Measurements from ENCODE around the gene FRMD8.

FRMD8 gene

GRCh38 chr11:65357856-65358356 is 28.5 kb upstream of the FRMD8 start:
- Mint-ChIP-seq H3K4me1 (peaks cover 25% of the 10 kb centered on the region), H3K4me3 (no peak overlapping the region), H3K27ac (no peak overlapping the region), H3K9me3 (no peaks in the 10 kb centered on the region), H3K27me3 (no peaks in the 10 kb centered on the region), H3K36me3 (no peaks in the 10 kb centered on the region)
- ATAC-seq (ENCODE audit: low read depth): no peak
- no peak for DNase-seq (ENCODE audit: low spot score in 2 of 2)

GRCh38 chr11:65362320-65362931 is 24.0 kb upstream of the FRMD8 start:
- ATAC-seq (ENCODE audit: low read depth): peak; percentile 84
- H3K4me3 Mint-ChIP-seq: peak overlapping the region; percentile 77

GRCh38 chr11:65362966-65363365 is 23.5 kb upstream of the FRMD8 start:
- Mint-ChIP-seq H3K27ac (peak overlapping the region; percentile 97), H3K4me3 (peak overlapping the region; percentile 77)
- no peak for ATAC-seq (ENCODE audit: low read depth)

More at GRCh38 chr11:65362320-65362931, 24.0 kb upstream of the FRMD8 start:
- Mint-ChIP-seq H3K27ac (peak overlapping the region; percentile 97), H3K27me3 (no peaks in the 10 kb centered on the region), H3K4me1 (peaks cover 16% of the 10 kb centered on the region), H3K9me3 (no peaks in the 10 kb centered on the region), H3K36me3 (no peaks in the 10 kb centered on the region)
- DNase-seq (ENCODE audit: low spot score in 2 of 2): peak; percentile 47 to 52

DNA sequence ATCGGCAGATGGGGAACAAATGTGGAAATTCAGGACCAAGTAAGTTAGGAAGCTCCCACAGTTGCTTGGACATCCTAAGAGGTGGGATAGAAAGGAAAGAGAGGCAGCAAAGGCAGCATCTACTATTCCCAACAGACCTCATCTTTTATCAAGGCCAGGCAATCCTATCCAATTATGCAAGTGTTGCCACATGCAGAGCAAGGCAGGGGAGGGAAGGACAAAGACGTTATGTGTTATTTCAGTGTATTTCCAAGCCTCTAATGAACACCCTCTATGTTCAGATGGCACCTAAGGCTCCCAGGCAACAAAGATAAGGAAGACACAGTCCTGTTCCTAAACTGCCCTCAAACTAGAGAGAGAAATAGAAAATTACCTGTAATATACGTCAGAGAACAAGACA is 22.7 kb upstream of the FRMD8 start:
- Mint-ChIP-seq H3K9me3 (no peaks in the 10 kb centered on the region), H3K27me3 (no peaks in the 10 kb centered on the region), H3K27ac (peak overlapping the region; percentile 97), H3K4me1 (peaks cover 13% of the 10 kb centered on the region), H3K4me3 (no peak overlapping the region), H3K36me3 (no peaks in the 10 kb centered on the region)
- no peak for DNase-seq (ENCODE audit: low spot score in 2 of 2)
- no peak for ATAC-seq (ENCODE audit: low read depth)

More at GRCh38 chr11:65362966-65363365, 23.5 kb upstream of the FRMD8 start:
- no peaks in the 10 kb centered on the region for H3K36me3 Mint-ChIP-seq
- no peak for DNase-seq (ENCODE audit: low spot score in 2 of 2)
- no peaks in the 10 kb centered on the region for H3K9me3 Mint-ChIP-seq
- no peaks in the 10 kb centered on the region for H3K27me3 Mint-ChIP-seq
- peaks cover 15% of the 10 kb centered on the region for H3K4me1 Mint-ChIP-seq

DNA sequence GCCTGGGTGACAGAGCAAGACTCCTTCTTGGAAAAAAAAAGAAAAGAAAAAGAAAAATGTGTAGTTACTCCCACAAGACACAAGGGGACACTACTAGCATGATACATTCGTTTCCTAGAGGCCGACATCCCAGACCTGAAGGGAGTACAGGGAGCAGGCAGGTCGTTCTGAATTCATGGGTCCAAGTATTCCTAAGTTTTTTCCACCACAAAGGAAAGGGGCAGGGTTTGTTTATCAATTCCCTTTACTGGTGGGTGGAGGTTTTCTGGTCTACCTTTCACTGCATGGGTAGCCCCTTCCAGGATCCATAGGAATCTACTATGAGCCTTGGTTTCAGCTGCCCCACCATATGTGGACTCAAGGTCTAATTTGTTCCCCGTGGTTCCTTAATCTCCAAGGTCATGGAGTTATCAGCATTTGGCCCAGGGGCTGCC is 20.1 kb upstream of the FRMD8 start:
- ATAC-seq (ENCODE audit: low read depth) (peak; percentile 13), DNase-seq (ENCODE audit: low spot score in 2 of 2) (peak in 1 of 2 donors; percentile 35)
- H3K9me3 Mint-ChIP-seq: no peaks in the 10 kb centered on the region
- H3K27ac Mint-ChIP-seq: no peak overlapping the region
- H3K4me1 Mint-ChIP-seq: peaks cover 13% of the 10 kb centered on the region
- no peaks in the 10 kb centered on the region for H3K27me3 Mint-ChIP-seq
- H3K4me3 Mint-ChIP-seq: no peak overlapping the region
- H3K36me3 Mint-ChIP-seq: no peaks in the 10 kb centered on the region

GRCh38 chr11:65370659-65371049 is 15.8 kb upstream of the FRMD8 start:
- H3K27me3 Mint-ChIP-seq: no peaks in the 10 kb centered on the region
- DNase-seq (ENCODE audit: low spot score in 2 of 2) (no peak), ATAC-seq (ENCODE audit: low read depth) (no peak)
- H3K4me1 Mint-ChIP-seq: no peaks in the 10 kb centered on the region
- no peaks in the 10 kb centered on the region for H3K9me3 Mint-ChIP-seq
- H3K4me3 Mint-ChIP-seq: no peak overlapping the region
- H3K36me3 Mint-ChIP-seq: no peaks in the 10 kb centered on the region
- no peak overlapping the region for H3K27ac Mint-ChIP-seq

DNA sequence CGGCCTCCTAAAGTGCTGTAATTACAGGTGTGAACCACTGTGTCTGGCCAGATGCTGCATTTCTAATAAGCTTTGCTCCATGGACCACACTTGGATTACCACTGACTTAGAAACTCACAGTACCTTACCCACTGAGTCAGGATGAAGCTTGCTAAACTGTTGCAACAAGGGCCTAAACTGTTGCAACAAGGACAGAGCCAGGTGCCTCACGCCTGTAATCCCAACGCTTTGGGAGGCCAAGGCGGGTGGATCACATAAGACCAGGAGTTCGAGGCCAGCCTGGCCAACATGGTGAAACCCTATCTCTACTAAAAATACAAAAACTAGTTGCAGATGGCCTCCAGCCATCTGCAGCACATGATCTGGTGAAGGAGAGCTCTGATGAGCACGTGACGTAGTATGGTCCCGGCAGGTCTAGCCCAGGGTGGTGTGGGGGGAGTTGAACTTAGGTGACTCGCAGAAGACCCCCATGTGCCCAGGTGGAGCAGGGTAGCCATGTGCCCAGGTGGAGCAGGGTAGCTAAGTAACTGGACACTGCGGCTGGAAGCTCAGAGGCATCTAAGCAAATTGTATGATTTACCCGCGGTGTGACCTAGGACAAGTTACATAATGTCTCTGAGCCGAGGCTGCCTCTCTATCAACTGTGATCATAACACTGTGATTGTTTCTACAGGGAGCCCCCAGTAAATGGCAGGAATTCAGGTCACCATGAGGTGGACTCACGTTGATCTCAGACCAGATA is 12.4 kb upstream of the FRMD8 start:
- Mint-ChIP-seq H3K27me3 (no peaks in the 10 kb centered on the region), H3K27ac (no peak overlapping the region), H3K36me3 (no peaks in the 10 kb centered on the region), H3K4me1 (peaks cover 13% of the 10 kb centered on the region), H3K9me3 (no peaks in the 10 kb centered on the region), H3K4me3 (no peak overlapping the region)
- ATAC-seq (ENCODE audit: low read depth) (no peak), DNase-seq (ENCODE audit: low spot score in 2 of 2) (no peak)

GRCh38 chr11:65375012-65375411 is 11.4 kb upstream of the FRMD8 start:
- no peaks in the 10 kb centered on the region for H3K27me3 Mint-ChIP-seq

DNA sequence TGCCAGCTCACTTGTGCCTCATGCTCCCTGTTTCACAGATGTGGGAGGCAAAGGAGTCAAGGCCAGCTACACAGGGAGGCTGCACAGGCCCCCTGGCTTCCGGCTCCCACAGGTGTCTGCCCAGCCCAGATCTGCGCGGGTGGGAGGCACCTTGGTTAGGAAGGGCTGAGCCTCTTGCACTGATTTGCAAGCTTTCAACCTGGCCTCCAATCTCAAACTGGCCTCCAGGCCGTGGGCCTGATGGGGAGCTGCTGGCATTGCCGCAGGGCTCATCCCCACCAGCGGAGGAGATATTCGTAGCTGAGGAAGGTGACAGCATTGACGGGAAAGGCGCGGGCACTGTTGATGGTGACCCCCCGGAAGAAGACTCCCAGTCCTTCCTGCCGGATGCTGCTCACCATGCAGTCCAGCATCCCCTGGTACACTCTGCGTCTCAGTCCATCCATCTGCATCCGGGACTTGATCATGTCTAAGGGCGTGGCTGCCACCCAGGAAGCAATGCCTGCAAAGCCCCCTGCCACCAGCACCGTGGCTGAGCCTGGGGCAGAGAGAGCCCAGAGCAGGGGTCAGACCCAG is 10.2 kb upstream of the FRMD8 start:
- H3K27ac Mint-ChIP-seq: no peak overlapping the region

More at GRCh38 chr11:65375012-65375411, 11.4 kb upstream of the FRMD8 start:
- no peak for ATAC-seq (ENCODE audit: low read depth)
- Mint-ChIP-seq H3K9me3 (no peaks in the 10 kb centered on the region), H3K27ac (peak overlapping the region; percentile 38), H3K36me3 (no peaks in the 10 kb centered on the region), H3K4me3 (no peak overlapping the region), H3K4me1 (peaks cover 13% of the 10 kb centered on the region)
- DNase-seq (ENCODE audit: low spot score in 2 of 2): no peak

DNA sequence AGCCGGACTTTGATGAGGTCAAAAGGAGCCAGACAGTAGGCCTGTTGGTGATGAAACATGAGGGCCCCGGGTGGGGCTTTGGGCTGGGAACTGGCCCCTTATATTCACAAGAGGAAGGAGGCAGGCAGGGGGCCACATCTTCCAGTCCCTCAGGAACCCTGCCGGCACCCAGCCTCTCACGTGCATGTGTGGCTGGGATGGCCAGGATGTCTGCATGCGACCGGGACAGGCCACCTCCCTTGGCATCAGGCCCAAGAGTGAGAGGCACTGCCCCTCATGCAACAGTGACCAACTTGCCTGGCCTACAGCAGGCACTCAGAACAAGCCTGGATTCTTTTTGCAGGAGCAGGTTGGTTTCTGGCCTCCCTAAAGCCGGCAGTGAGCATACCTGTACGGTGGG is 9.4 kb upstream of the FRMD8 start:
- no peaks in the 10 kb centered on the region for H3K27me3 Mint-ChIP-seq
- DNase-seq (ENCODE audit: low spot score in 2 of 2) (no peak), ATAC-seq (ENCODE audit: low read depth) (no peak)
- peaks cover 13% of the 10 kb centered on the region for H3K4me1 Mint-ChIP-seq
- no peaks in the 10 kb centered on the region for H3K36me3 Mint-ChIP-seq
- no peaks in the 10 kb centered on the region for H3K9me3 Mint-ChIP-seq
- H3K27ac Mint-ChIP-seq: peak overlapping the region; percentile 87
- H3K4me3 Mint-ChIP-seq: no peak overlapping the region

More for the DNA sequence above, 10.2 kb upstream of the FRMD8 start:
- no peaks in the 10 kb centered on the region for H3K27me3 Mint-ChIP-seq
- H3K4me3 Mint-ChIP-seq: no peak overlapping the region
- peaks cover 13% of the 10 kb centered on the region for H3K4me1 Mint-ChIP-seq
- no peak for ATAC-seq (ENCODE audit: low read depth)
- no peak for DNase-seq (ENCODE audit: low spot score in 2 of 2)
- no peaks in the 10 kb centered on the region for H3K36me3 Mint-ChIP-seq
- H3K9me3 Mint-ChIP-seq: no peaks in the 10 kb centered on the region

- Mint-ChIP-seq H3K27ac (peak overlapping the region; percentile 87), H3K36me3 (no peaks in the 10 kb centered on the region), H3K4me3 (no peak overlapping the region), H3K4me1 (peaks cover 17% of the 10 kb centered on the region), H3K9me3 (no peaks in the 10 kb centered on the region), H3K27me3 (no peaks in the 10 kb centered on the region)
- DNase-seq (ENCODE audit: low spot score in 2 of 2) (no peak), ATAC-seq (ENCODE audit: low read depth) (no peak)
Observed at GRCh38 chr11:65377777-65378176, 8.7 kb upstream of the FRMD8 start.

GRCh38 chr11:65378208-65378927 is 8.1 kb upstream of the FRMD8 start:
- H3K27ac Mint-ChIP-seq: peak overlapping the region; percentile 87
- peak; percentile 43 for ATAC-seq (ENCODE audit: low read depth)
- H3K27me3 Mint-ChIP-seq: no peaks in the 10 kb centered on the region
- peak overlapping the region; percentile 11 for H3K4me3 Mint-ChIP-seq
- peak; percentile 46 to 48 for DNase-seq (ENCODE audit: low spot score in 2 of 2)
- peaks cover 21% of the 10 kb centered on the region for H3K4me1 Mint-ChIP-seq
- no peaks in the 10 kb centered on the region for H3K36me3 Mint-ChIP-seq
- H3K9me3 Mint-ChIP-seq: no peaks in the 10 kb centered on the region

DNA sequence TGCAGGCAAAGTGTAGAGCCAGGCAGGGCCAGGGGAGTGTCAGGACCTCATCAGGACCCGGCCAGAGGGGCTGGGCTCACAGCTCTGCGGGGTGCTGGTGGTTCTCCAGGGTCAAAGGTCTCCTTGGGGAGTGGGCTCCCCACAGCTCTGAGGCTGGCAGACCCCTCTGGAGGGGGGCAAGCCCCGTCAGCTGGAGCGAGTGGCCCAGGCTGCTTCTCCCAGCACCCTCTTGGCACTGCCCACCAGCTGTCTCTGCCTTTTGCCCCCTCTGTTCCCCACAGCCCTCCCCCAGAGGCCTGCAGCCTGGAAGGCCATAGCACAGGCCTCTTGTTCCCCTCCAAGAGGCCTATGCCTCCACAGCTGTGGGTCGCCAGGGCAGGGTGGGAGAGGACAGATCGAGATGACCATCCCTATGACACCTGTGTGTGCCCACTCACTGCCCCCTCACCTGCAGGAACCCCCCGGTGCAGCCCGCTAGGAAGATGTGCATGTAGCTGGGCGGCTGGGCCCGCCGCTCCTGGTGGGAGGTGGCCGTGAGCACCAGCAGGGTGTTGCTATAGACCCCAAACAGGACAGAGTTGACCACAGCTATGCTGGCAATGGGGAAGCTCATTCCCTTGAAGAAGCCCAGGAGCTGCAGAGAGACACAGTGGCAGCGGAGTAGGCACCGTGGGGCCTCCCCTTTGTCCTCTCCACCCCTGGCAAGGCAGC is 7.4 kb upstream of the FRMD8 start:
- H3K36me3 Mint-ChIP-seq: no peaks in the 10 kb centered on the region
- H3K27me3 Mint-ChIP-seq: no peaks in the 10 kb centered on the region
- H3K9me3 Mint-ChIP-seq: no peaks in the 10 kb centered on the region
- H3K27ac Mint-ChIP-seq: no peak overlapping the region
- H3K4me3 Mint-ChIP-seq: no peak overlapping the region
- H3K4me1 Mint-ChIP-seq: peaks cover 26% of the 10 kb centered on the region
- ATAC-seq (ENCODE audit: low read depth) (no peak), DNase-seq (ENCODE audit: low spot score in 2 of 2) (no peak)

Data from memory B cell (primary cell).